ENCODE results near the gene ING5.

The ING5 gene

DNA sequence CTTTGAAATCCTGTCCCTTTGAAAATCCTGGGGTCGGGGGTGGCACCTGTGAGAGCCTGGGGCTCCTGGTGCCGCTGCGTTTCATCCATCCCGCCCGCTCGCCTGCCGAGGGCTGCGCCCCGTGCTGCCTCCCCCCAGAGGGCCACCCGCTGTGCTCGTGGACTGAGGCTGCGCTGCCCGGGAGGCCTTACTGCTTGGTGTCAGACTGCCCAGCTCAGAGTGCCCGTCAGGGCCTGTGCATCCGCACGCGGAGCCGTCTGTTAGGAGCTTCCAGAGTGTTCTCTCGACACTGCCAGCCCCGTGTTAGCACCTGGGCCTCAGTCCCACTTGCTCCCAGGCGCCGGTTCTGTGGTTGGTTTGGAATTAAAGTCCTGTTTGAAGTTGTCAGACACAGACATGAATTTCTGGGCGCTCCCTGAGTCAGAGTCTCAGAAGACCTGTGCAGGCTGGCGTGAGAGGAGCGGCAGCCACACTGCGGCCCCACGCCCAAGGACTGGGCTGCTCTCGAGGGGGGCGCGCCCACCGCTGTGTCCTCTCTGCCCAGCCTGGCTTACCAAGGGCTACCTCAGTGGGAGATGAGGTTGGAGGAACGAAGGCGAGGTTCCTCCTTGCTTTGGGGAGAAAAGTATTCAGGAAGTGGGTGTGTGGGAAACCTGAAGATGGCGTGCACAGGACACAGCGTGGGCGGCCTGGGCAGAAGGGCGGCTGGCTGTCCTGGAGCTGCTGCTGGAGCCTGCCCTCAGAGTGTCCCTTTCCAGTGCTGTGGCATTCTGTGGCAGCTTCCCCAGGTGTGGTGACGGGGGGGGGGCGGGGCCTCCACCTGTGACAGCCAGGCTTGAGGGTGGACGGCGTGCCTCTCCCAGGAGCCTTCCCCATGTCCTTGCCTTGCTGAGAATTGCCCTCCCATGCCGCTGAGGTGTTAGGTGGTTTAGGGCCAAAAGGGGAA lies 29.3 kb upstream of the ING5 start:
- no peak for DNase-seq

DNA sequence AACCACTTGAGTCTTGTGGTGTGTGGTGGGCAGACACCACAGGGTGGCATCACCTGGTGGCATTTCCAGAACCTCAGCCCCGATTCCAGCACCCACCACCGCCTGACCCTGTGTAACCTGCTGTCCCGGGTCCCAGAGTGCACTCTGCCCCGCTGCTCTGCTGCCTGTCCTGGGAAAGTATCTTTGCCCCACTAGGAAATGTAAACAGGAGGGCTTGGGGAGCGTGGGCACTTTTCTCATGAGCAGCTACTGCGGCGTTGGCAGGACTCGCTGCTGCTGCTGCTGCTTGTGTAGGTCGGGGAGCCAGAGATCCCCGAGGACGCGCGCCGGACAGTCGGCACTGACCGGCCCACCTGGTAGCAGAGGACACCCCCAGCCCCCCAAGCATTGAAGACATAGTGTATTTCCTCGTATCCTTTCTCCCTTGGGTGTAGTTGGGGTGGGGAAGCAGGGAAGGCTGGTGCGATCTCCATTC lies 28.6 kb upstream of the ING5 start:
- no peak for DNase-seq

DNA sequence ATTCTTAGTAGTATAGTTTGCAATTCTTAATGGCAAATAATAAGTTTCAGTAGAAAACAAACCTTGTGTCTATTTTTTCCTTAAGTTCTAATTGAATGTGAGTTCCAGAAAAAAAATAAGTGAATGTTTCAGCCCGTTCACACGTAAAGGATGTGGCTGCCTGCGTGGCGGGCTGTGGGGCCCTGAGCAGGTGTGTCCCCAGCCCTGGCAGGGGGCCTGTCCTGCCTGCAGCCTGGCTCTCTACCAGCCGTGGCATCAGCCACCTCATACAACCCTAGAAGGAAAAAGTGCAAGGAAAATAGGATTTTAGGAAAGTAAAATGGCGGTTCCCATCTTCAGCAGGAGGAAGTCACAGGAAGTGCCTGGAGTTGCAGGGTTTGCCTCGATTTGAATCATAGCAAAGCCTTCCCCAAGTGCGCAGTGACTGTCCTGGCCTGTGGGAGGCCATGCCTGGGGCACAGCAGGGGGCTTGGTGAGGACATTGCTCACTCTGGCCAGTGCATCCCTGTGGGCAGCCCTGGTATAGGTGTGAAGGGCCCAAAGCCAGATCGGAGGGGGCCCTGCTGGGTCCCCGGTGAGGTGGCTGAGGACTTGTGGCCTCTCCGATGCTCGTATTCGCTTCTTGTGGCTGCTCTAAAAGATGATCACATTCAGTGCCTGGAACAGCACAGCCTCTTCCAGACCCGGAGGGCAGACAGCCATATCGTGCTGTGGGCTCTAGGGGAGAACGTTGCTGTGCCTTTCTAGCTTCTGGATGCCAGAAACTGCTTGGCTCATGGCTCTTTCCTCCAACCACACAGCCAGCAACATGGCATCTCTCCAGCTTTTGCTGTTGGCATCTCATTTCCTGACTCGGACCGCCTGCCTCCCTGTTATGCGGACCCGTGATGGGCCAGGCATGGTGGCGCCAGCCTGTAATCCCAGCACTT lies 27.8 kb upstream of the ING5 start:
- no peak for DNase-seq

DNA sequence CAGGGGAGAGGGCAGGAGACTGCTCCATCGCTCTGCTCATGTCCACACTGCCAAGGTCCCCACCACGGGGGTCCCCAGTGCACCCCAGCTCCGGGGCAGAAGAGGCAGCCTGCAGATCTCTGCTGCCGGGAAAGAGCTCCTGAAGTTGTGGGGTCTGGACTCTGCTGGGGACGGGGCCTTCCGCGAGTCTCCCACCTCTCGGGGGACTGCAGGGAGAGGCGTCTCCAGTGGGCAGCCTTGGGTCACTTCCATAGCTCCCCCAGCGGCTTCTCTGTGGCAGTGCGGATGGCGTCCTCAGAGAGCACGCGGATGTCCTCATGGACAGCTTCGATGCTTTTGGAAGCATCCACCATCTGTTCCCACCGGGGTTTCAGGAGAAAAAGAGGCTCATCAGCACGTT lies 26.0 kb upstream of the ING5 start:
- no peak for DNase-seq

DNA sequence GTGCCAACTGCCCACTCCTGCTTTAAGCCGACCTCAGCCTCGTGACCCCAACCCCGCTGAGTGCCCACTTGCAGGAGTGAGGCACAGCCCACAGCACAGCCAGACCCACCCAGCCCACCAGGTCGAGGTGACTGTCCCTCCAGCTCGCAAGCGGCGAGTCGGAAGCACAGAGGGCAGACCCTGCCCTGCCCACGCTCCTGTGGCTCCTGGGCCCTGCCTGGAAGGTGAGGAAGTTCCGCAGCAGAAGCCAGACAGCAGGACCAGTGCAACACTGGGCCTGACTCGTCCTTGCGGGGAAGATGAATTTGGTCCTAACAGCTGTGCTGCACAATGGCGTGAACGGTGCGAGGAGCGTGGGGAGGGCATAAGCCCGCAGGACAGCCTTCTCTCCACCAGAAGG lies 25.2 kb upstream of the ING5 start:
- no peak for DNase-seq

DNA sequence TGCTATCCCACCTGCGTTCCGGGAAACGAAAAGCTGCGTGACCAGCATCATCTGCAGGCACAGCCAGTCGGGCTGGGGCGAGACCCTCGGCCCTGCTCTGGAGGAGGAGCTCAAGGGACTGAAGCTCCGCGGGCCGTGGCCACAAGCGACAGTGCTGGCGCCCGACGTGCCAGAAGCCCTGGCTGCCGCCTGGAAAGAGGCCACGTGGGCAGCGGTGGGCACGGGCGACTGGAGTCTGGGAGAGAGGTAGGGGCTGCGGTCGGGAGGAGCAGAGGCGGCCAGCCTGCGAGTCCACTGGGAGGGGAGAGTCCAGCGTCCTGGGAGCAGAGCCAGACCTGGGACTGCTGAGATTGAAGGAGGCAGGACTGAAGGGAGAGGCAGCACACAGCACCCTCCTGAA lies 24.4 kb upstream of the ING5 start:
- DNase-seq: no peak

DNA sequence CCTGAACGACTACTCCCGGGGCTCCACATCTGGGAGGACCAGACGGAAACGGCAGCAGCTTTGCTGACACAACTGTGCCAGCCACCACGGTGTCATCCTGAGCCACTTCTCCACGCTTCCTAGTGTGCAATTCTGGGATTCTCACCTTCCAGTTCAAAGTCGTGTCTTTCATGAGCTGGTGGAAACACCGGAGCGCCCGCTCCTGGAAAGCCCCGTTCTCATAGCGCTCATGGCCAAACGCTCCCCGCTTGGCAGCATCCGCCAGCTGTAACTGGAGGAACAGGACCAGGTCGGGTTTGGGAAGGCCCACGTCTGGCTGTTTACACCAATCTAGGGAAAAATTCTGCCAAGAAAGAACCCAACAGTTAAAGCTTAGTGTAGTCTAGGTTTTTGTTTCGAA lies 23.5 kb upstream of the ING5 start:
- no peak for DNase-seq

DNA sequence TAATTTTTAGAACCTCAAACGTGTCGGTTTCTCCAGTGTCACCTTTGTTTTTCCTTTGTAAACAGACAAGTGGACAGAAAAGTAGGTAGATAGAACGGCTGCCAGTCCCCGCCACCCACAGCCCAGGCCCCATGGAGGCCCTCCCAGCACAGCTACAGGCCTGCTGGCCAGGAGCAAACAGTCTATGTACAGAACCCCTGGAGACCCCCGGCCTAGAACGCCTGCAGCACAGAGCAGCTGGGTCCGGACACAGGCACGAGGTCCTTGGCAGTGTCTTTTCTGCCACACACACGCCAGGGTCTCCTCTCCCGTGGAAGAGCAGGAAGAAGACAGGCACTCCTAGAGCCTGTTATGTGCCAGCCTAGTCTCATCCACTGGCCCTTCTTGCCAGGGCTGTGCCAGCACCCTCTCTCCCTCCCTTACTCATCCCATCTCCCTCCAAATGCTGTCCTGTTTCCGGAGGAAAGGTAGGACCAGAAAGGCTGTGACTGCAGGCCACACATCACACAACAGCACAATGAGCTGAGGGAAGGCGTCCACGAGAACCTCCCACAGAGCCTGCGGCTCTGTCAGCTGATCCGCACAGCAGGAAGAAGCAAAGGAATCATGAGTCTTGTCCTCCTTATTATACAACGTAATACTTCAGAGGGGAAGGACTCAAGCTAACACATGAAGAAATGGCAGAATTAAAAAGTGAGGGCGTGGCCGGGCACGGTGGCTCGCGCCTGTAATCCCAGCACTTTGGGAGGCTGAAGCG lies 22.9 kb upstream of the ING5 start:
- no peak for DNase-seq

DNA sequence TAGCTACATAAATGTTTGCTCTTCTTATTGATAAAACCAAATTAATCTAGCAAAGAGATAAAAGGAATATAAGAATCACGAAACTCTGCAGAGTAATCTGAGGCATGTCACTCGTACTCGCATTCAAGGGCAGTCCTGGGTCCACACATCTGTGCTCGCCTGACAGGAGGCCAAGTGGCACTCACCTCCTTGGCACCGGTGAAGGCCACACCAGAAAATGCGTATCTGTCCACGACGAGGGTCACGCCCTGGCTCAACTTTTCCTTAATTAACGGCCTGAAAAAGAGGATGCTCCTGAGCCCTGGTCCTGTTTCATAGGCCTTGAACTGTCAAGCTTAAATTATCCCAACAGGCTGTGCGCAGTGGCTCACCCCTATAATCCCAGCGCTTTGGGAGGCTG lies 21.8 kb upstream of the ING5 start:
- no peak for DNase-seq

DNA sequence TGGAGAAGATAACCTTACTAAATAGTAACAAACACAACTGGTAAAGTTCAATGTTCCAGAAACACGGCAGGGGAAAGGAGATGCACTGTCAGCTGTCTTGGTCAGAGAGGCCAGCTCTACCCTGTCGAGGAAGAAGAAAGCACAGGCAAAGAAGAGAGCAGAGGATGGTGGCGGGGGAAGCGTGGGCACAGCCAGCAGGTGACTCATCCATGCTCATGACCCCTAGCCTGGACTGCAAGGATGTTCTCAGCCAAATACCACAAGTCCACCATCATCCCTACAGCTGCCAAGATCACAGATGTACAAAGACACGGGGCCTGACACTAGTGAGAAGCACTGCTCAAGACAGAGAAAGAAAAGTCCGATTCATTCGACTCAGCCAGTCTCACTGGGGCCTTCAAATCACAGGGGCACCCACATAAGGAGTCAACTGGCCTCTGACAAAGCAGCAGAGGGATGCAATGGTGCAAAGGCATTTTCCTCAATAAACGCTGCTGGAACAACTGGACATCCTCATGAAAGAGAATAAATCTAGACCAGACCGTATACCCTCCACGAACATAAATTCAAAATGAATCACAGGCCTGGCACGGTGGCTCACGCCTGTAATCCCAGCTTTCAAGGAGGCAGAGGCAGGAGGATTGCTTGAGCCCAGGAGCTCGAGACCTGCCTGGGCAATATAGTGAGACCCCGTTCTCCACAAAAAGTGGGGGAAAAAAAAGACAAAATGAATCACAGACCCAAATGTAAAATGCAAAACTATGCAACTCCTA lies 20.8 kb upstream of the ING5 start:
- no peak for DNase-seq

DNA sequence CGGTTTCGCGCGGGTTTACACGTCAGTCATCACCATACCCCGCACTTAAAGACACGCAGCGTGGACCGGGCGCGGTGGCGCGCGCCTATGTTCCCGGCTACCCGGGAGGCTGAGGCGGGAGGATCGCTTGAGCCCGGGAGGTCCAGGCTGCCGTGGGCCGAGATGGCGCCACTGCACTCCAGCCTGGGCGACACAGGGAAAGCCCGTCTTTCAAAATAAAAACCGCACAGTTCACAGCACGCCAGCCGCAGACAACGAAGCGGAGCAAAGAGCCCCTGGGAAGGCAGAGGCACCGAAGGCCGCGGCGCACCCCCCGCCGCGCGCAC lies 15.6 kb upstream of the ING5 start:
- no peak for DNase-seq

DNA sequence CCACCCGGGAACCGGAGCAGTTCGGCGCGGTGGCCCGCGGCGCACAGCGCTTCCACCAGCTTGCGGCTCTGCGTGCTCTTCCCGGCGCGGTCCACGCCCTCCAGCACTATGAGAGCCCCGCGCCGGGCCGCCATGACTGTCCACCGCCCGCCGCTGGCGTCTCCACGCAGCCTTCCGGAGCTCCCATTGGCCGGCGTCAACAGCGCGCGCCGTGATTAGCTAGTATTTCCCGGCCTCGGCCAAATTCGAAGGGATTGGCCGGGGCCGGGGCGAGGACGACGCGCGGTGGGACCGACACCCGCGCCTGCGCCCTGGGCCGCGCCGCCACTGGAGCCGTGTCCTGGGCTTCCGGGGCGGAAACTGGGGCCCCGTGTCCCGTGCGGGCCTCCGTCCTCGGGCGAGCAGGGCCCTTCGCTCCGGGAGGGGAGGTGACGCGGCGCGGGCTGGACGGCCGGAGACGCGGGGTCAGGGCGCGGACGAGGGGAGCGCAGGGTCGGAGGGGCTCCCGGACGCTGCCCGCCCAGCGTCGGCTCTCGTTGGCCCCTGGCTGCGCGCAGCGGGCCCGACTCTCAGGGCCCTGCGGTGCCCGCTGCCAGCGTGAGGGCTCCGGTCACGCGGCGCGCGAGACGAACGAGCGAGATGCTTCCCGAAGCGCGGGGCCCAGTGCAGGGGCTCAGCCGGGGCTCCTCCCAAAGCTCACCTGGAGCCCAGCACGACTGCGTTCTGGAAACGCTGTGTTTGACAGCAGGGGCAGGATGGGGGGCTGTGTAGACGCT lies 15.0 kb upstream of the ING5 start, which contains the start of gene DTYMK:
DTYMK (minus strand) TSS at position 166 of the 776 bp plus-strand sequence; CDS start at position 134, 32 bp downstream.
- peak; percentile 96 for DNase-seq

DNA sequence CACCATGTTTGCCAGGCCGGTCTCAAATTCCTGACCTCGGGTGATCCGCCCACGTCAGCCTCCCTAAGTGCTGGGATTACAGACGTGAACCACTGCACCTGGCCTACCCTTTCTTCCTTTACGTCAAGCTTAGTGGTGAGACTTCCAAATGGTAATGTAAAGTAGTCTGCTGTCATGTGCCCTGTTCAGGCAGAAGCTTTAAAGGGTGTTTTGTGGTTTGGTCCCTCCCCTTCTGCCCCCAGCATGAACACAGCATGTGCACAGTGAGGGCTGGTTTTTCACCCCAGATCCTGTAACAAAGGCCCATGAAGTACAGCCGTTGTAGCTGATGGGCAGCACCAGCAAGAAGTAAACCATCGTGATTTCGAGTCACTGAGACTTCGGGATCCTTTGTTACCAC lies 12.5 kb upstream of the ING5 start:
- no peak for DNase-seq

DNA sequence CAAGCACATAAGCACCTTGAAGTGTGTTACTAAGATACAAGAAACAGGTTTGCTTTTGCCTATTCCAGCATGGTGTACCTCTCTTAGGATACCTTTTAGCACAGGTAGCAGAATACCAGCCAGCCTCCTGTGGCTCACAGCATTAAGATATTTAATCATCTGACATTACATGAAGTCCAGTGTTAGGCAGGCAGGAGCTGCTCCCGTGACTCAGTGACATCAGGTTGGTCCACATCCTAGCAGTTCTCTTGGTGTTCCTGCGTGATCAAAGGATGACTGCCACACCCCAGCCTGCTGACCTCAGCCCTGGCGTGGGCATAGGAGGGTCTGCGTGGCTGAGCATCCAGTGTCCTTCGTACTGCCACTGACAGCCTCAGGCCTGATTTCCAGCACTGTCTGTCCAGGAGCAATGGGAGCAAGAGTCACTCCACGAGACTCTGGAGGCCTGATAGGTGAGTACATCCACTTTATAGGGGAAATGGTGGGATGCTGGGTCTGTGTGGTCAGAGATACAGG lies 11.6 kb upstream of the ING5 start:
- DNase-seq: no peak

DNA sequence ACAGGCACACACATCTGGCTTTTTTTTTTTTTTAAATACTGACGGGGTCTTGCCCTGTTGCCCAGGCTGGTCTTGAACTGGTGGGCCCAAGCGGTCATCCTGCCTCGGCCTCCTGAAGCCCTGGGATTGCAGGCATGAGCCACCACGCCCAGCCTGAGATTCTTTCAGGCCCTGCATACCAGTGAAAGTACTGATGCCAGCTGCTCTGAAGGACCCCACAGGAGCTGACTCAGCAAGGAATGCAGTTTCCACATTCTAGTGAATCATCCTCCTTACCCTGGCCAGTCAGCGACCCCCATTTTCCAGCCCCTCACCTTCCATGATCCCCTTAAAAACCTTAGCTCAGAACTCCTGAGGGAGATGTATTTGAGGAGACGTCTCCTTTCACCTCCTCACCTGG lies 9.4 kb upstream of the ING5 start:
- DNase-seq: no peak

DNA sequence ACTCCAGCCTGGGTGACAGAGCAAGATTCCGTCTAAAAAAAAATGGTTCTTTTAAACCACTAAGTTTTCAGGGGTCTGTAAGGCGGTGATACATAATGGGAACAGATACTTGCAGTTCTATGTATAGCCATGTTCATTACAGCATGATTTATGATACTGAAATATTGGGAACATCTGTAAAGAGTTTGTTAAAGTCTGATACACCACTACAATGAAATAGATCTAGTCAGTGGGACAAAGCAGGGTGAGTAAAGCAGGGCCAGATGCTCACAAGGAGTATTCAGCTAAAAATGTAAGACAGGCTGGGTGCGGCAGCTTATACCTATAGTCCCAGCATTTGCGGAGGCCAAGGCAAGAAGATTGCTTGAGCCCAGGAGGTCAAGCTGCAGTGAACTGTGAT lies 6.2 kb upstream of the ING5 start:
- no peak for DNase-seq

DNA sequence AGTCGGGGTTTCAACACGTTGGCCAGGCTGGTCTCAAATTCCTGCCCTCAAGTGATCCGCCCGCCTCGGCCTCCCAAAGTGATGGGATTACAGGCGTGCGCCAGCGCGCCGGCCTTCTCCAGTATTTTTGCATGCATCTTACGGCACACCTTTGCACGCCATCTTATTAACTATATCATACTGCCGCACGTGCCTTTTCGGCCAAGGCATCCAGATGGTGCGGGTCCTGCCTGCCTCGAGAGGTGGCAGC lies 765 bp upstream of the ING5 start:
- DNase-seq: no peak

DNA sequence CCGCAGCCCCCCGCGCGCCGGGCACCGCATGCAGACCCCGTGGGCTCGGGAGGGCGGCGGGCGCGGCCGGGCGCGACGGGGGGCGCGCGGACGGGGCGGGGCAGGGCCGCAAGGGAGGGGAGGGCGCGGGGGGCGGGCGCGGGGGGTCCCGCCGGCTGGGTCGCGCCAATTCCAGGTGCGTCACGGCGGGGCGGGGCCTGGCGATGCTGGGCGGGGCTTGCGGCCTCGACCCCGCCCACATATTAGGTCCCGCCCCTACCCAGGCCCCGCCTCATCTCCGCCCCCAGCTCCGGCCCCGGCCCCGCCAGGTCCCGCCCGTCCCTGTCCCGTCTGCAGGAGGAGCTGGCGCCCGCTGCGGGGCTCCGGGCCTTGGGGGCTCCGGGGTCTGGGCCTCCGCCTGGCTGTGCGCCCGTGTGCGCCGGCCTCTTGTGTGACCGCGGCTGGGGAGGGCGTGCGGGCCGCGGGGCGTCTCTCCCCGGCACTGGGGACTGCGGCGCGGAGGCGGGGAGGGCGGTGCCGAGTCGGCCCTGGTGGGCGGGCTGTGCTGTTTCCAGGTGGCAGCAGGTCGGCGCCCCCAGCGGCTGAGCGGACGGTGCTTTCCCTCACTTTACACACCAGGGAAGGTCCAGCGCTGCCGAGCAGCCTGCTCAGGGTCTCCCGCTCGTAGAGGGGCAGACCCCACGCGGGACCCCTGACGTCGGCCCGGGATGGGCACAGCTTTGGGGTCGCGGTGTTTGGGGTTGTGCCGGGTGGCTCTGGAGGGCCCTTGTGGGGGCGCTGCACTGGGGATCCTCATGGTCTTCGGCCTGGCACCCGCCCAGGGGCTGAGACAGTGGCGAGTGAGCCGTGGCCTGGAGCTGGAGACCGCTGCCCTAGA lies 554 bp downstream of the ING5 start:
- peak; percentile 88 for DNase-seq

DNA sequence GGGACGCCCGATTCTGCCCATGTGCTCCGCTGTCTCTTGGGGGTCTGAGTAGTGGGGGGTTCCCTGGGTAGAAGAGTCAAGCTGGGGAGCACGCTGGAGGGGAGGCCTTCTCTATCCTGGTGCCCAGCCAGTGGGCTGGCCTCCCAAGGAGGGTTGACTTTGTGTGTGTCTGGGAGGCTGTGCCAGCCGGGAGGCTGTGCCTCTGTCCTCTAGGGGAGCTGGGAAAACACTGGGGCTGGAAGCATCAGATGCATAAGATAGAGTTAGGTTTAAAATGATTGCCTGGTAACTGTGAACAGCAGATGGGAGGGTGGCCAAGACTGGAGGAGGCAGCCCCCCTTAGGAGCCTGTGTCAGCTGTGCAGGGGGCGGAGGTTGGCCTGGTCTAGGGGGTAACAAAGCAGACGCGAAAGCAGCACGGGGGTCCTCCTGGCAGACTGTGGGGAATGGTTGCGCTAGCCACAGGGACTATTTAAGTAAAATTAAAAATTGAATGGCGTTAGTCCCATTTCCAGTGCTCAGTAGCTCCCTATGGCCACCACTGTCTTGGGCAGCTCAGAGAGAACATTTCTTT lies 1.3 kb downstream of the ING5 start:
- no peak for DNase-seq

DNA sequence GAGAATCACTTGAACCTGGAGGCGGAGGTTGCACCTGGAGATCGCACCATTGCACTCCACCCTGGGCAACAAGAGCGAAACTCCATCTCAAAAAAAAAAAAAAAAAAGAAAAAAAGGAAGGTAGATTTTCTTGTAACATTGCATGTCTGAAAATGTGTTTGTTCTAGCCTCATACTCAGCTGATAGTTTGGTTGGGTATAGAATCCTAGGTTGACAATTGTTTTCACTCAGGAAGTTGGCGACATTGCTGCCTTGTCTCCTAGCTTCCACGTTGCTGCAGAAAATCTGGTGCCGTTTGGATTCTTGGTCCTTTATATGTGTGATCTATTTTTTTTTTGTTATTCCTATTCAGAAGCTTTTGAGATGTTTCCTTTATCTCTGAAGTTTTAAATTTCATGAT lies 4.7 kb downstream of the ING5 start:
- DNase-seq: no peak

Data from retina (tissue), 1 donor.